ENCODE data around the gene CCM2. TPM values are rescaled to one million over a fixed set of nuclear protein-coding genes. Genes with fewer than 3 reads are reported as not detected.

The CCM2 gene
- total RNA-seq, 1 experiment from 2014 or later, result 62.9 TPM

- CTCF ChIA-PET, result interaction anchor here (0.5 to 0.7 kb wide), 2 partner anchors 12 to 18 kb away, joined by 3 to 4 read pairs; no protein-coding TSS in a partner anchor
- intact Hi-C loops (cut with micrococcal nuclease; ENCODE audit: unreplicated experiment), result no loop called here
- peaks cover 15% of the 10 kb centered on the region for H3K36me3 Mint-ChIP-seq (ENCODE audit: insufficient read depth, unreplicated experiment)
- peaks cover 6% of the 10 kb centered on the region for H3K4me1 Mint-ChIP-seq (ENCODE audit: low read depth, unreplicated experiment)
- H3K9me3 Mint-ChIP-seq (ENCODE audit: low read depth, unreplicated experiment), result no peaks in the 10 kb centered on the region
- no peak for TF ChIP-seq CTCF (IDR thresholded peaks at IDR 0.05; ENCODE audit: unreplicated experiment)
- no peak overlapping the region for H3K27ac Mint-ChIP-seq (ENCODE audit: unreplicated experiment)
- peaks cover 38% of the 10 kb centered on the region for H3K27me3 Mint-ChIP-seq (ENCODE audit: unreplicated experiment)
- no peak overlapping the region for H3K4me3 Mint-ChIP-seq (ENCODE audit: low read depth, unreplicated experiment)
- no TSS peak for BruUV-seq (replicated peaks)
- DNase-seq, result no peak
Observed at GRCh38 chr7:45084901-45085618, 85.1 kb downstream of the CCM2 start.

- CTCF ChIA-PET, result interaction anchor here (0.7 kb wide), 1 partner anchor 18 kb away, joined by 3 read pairs; no protein-coding TSS in a partner anchor
- Mint-ChIP-seq H3K27me3 (ENCODE audit: unreplicated experiment) (peaks cover 45% of the 10 kb centered on the region), H3K27ac (ENCODE audit: unreplicated experiment) (no peak overlapping the region), H3K36me3 (ENCODE audit: insufficient read depth, unreplicated experiment) (peaks cover 15% of the 10 kb centered on the region), H3K4me1 (ENCODE audit: low read depth, unreplicated experiment) (peaks cover 6% of the 10 kb centered on the region), H3K4me3 (ENCODE audit: low read depth, unreplicated experiment) (no peak overlapping the region), H3K9me3 (ENCODE audit: low read depth, unreplicated experiment) (no peaks in the 10 kb centered on the region)
- intact Hi-C loops (cut with micrococcal nuclease; ENCODE audit: unreplicated experiment), result no loop called here
- TF ChIP-seq CTCF (IDR thresholded peaks at IDR 0.05; ENCODE audit: unreplicated experiment), result no peak
- BruUV-seq (replicated peaks), result no TSS peak
- DNase-seq, result no peak
Observed at GRCh38 chr7:45085619-45086200, 85.7 kb downstream of the CCM2 start.

- BruUV-seq (replicated peaks), result no TSS peak
- CTCF ChIA-PET, result interaction anchor here (0.5 to 0.9 kb wide), 2 partner anchors 20 to 230 kb away, joined by 3 to 5 read pairs; no protein-coding TSS in a partner anchor
- H3K27me3 Mint-ChIP-seq (ENCODE audit: unreplicated experiment), result peaks cover 52% of the 10 kb centered on the region
- H3K4me3 Mint-ChIP-seq (ENCODE audit: low read depth, unreplicated experiment), result no peak overlapping the region
- TF ChIP-seq CTCF (IDR thresholded peaks at IDR 0.05; ENCODE audit: unreplicated experiment), result no peak
- peaks cover 6% of the 10 kb centered on the region for H3K4me1 Mint-ChIP-seq (ENCODE audit: low read depth, unreplicated experiment)
- no peak overlapping the region for H3K27ac Mint-ChIP-seq (ENCODE audit: unreplicated experiment)
- intact Hi-C loops (cut with micrococcal nuclease; ENCODE audit: unreplicated experiment), result no loop called here
- peaks cover 15% of the 10 kb centered on the region for H3K36me3 Mint-ChIP-seq (ENCODE audit: insufficient read depth, unreplicated experiment)
- no peaks in the 10 kb centered on the region for H3K9me3 Mint-ChIP-seq (ENCODE audit: low read depth, unreplicated experiment)
- no peak for DNase-seq
Observed at GRCh38 chr7:45086331-45087065, 86.5 kb downstream of the CCM2 start.

- intact Hi-C loops (cut with micrococcal nuclease; ENCODE audit: unreplicated experiment), result no loop called here
- peaks cover 15% of the 10 kb centered on the region for H3K36me3 Mint-ChIP-seq (ENCODE audit: insufficient read depth, unreplicated experiment)
- no peak overlapping the region for H3K27ac Mint-ChIP-seq (ENCODE audit: unreplicated experiment)
- H3K27me3 Mint-ChIP-seq (ENCODE audit: unreplicated experiment), result peaks cover 63% of the 10 kb centered on the region
- DNase-seq, result no peak
- BruUV-seq (replicated peaks), result no TSS peak
- peak overlapping the region; percentile 58 for H3K4me3 Mint-ChIP-seq (ENCODE audit: low read depth, unreplicated experiment)
- CTCF ChIA-PET, result no interaction called here
- H3K4me1 Mint-ChIP-seq (ENCODE audit: low read depth, unreplicated experiment), result peaks cover 10% of the 10 kb centered on the region
- no peak for TF ChIP-seq CTCF (IDR thresholded peaks at IDR 0.05; ENCODE audit: unreplicated experiment)
- H3K9me3 Mint-ChIP-seq (ENCODE audit: low read depth, unreplicated experiment), result no peaks in the 10 kb centered on the region
Observed at GRCh38 chr7:45087301-45088145, 87.5 kb downstream of the CCM2 start.
